Duodenal mucosa (tissue), 2 donors: ENCODE data around the gene MICOS13.

Experiments
- H3K27ac ChIP-seq: one replicate; pipeline ENCODE4 v1.7.0; 2013; ENCODE audit warnings: low read depth, low read length
- H3K27me3 ChIP-seq, 2 donors: one replicate each; pipeline ENCODE4 v1.7.0; 2013; ENCODE audit warnings: low read length in 2 of 2, control low read depth in 1 of 2; ENCODE audit not compliant: insufficient read depth in 2 of 2, control insufficient read depth in 1 of 2
- H3K36me3 ChIP-seq, 2 donors: one replicate each; pipeline ENCODE4 v1.7.0; 2013; ENCODE audit warnings: low read length in 2 of 2, control low read depth in 1 of 2; ENCODE audit not compliant: insufficient read depth in 2 of 2, control insufficient read depth in 1 of 2
- H3K4me1 ChIP-seq, 2 donors: one replicate each; pipeline ENCODE4 v1.7.0; 2013; ENCODE audit warnings: low read length in 2 of 2, control low read depth in 1 of 2; ENCODE audit not compliant: insufficient read depth in 2 of 2, control insufficient read depth in 1 of 2
- H3K4me3 ChIP-seq, 2 donors: one replicate each; pipeline ENCODE4 v1.7.0; 2013; ENCODE audit warnings: low read length in 2 of 2, low read depth in 1 of 2
- H3K9ac ChIP-seq, 2 donors: one replicate each; pipeline ENCODE4 v1.7.0; 2013; ENCODE audit warnings: low read length in 2 of 2, low read depth in 1 of 2
- H3K9me3 ChIP-seq, 2 donors: one replicate each; pipeline ENCODE4 v1.7.0; 2013; ENCODE audit warnings: low read length in 2 of 2, control low read depth in 1 of 2; ENCODE audit not compliant: control insufficient read depth in 1 of 2

MICOS13 gene

DNA sequence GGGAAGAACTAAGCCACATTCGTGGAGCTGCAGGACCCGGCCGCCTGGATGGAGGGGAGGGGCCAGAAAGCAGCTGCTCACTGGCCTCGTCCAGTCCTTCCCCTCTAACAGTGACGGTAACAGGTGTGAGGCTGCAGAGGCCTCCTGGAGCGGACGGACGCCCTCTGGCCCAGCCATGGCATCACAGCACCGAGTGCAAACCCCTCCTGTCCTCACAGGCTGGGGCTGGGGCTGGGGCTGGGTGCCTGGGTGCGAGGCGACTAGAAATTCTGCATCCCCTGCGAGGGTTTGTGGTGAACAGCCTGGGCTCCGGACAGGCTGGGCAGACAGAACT is 3.6 kb downstream of the MICOS13 start:
- Histone ChIP-seq H3K27me3 (peaks cover 0 to 3% of the 10 kb centered on the region in 2 donors), H3K36me3 (peaks cover 0 to 11% of the 10 kb centered on the region in 2 donors), H3K4me3 (no peak overlapping the region), H3K27ac (no peak overlapping the region), H3K4me1 (peaks cover 5 to 22% of the 10 kb centered on the region in 2 donors), H3K9me3 (no peaks in the 10 kb centered on the region), H3K9ac (no peak overlapping the region)

DNA sequence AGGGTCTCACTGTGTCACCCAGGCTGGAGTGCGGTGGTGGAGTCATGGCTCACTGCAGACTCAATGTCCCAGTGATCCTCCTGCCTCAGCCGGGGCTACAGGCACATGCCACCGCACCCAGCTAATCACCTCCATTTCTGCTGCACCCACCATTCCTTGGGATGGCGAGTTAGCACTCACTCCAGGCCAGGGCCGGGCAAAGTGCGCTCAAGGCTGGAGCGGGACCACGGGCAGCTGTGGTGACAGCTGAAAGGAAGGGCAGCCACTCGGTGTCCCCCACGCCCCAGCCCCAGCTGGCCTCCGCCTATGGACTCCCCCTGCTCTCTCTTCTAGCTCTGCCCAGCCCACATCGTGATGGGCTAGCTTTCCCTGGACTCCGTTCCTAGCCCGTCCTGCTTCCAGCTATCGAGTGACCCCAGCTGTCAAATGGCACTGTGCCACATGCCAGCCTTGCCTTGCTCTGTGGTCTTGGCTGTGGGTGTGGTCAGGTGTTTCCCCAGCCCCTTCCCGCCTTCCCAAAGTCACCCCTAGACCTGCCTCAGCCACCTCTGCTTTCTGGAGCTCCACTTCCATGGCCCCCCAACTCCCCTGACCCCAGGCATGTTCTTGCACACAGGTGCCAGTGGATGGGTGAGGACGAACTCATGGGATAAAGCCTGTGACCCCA is 4.1 kb downstream of the MICOS13 start:
- H3K4me1 ChIP-seq = peaks cover 3 to 22% of the 10 kb centered on the region in 2 donors
- H3K4me3 ChIP-seq = no peak overlapping the region
- H3K27me3 ChIP-seq = no peaks in the 10 kb centered on the region
- H3K9ac ChIP-seq = no peak overlapping the region
- H3K9me3 ChIP-seq = no peaks in the 10 kb centered on the region
- H3K36me3 ChIP-seq = peaks cover 0 to 16% of the 10 kb centered on the region in 2 donors
- no peak overlapping the region for H3K27ac ChIP-seq

GRCh38 chr19:5674714-5675113 is 5.6 kb downstream of the MICOS13 start:
- Histone ChIP-seq H3K27ac (no peak overlapping the region), H3K9ac (no peak overlapping the region), H3K36me3 (peaks cover 3 to 19% of the 10 kb centered on the region in 2 donors), H3K9me3 (no peaks in the 10 kb centered on the region), H3K4me1 (peaks cover 0 to 16% of the 10 kb centered on the region in 2 donors), H3K4me3 (no peak overlapping the region), H3K27me3 (no peaks in the 10 kb centered on the region)

DNA sequence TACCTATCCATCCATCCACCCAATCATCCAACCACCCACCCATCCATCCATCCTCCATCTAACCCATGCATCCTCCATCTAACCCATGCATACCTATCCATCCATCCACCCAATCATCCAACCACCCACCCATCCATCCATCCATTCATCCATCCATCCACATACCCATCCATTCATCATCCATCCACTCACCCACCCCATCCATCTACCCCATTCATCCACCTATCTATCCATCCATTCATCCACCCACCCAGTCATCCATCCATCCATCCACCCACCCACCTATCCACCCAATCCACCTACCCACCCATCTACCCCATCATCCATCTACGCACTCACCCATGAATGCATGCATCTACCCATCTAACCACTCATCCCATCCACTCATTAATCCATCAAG is 6.6 kb downstream of the MICOS13 start:
- Histone ChIP-seq H3K36me3 (peaks cover 12 to 29% of the 10 kb centered on the region in 2 donors), H3K27me3 (no peaks in the 10 kb centered on the region), H3K9ac (no peak overlapping the region), H3K27ac (no peak overlapping the region), H3K4me3 (no peak overlapping the region), H3K9me3 (no peaks in the 10 kb centered on the region), H3K4me1 (peaks cover 0 to 8% of the 10 kb centered on the region in 2 donors)

- peaks cover 12 to 28% of the 10 kb centered on the region in 2 donors for H3K36me3 ChIP-seq
- no peaks in the 10 kb centered on the region for H3K27me3 ChIP-seq
- peaks cover 0 to 8% of the 10 kb centered on the region in 2 donors for H3K4me1 ChIP-seq
- no peak overlapping the region for H3K27ac ChIP-seq
- H3K9ac ChIP-seq = no peak overlapping the region
- H3K9me3 ChIP-seq = no peaks in the 10 kb centered on the region
- H3K4me3 ChIP-seq = no peak overlapping the region
These were observed 7.4 kb downstream of the MICOS13 start for GRCh38 chr19:5672708-5673459.

- Histone ChIP-seq H3K4me1 (peaks cover 0 to 7% of the 10 kb centered on the region in 2 donors), H3K9me3 (no peaks in the 10 kb centered on the region), H3K36me3 (peaks cover 19 to 39% of the 10 kb centered on the region in 2 donors), H3K9ac (no peak overlapping the region), H3K27me3 (no peaks in the 10 kb centered on the region), H3K27ac (no peak overlapping the region), H3K4me3 (no peak overlapping the region)
These were observed 8.7 kb downstream of the MICOS13 start for GRCh38 chr19:5671600-5671999.

GRCh38 chr19:5669212-5669611 is 11.1 kb downstream of the MICOS13 start:
- no peak overlapping the region for H3K27ac ChIP-seq
- no peaks in the 10 kb centered on the region for H3K9me3 ChIP-seq
- H3K4me3 ChIP-seq = no peak overlapping the region
- H3K4me1 ChIP-seq = no peaks in the 10 kb centered on the region
- peaks cover 40 to 63% of the 10 kb centered on the region in 2 donors for H3K36me3 ChIP-seq
- H3K9ac ChIP-seq = no peak overlapping the region
- H3K27me3 ChIP-seq = no peaks in the 10 kb centered on the region

- H3K9me3 ChIP-seq = no peaks in the 10 kb centered on the region
- no peak overlapping the region for H3K27ac ChIP-seq
- H3K4me3 ChIP-seq = no peak overlapping the region
- no peaks in the 10 kb centered on the region for H3K4me1 ChIP-seq
- H3K36me3 ChIP-seq = peaks cover 52 to 74% of the 10 kb centered on the region in 2 donors
- no peaks in the 10 kb centered on the region for H3K27me3 ChIP-seq
- H3K9ac ChIP-seq = no peak overlapping the region
These were observed 12.5 kb downstream of the MICOS13 start for GRCh38 chr19:5667751-5668271.

DNA sequence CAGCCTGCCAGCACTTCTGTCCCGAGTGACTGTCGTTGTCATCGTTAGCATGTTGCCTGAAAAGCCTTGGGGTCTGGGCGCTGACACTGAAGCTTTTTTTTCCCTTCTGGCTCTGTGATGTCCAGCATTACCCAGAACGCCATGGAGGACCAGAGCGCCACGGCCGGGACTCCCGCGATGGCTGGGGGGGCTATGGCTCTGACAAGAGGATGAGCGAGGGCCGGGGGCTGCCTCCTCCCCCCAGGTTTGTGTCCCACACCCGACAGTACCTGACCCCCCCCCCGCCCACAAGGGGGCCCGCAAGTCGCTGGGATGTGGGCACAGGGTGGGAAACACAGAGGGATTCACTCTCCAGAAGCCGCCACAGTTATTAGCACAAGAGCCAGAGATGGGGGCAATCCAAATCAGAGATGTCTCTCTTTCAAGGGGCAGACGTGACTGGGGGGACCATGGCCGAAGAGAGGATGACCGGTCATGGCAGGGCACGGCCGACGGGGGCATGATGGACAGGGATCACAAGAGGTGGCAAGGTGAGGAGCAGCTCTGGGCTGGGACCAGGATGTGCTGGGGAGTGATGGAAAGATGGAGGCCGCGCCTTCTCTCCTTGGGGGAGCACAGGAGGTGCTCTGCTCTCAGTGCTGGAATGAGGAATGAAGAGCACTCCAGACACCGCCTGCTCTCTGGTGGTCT is 13.2 kb downstream of the MICOS13 start:
- Histone ChIP-seq H3K36me3 (peaks cover 52 to 81% of the 10 kb centered on the region in 2 donors), H3K9ac (no peak overlapping the region), H3K4me1 (no peaks in the 10 kb centered on the region), H3K27ac (no peak overlapping the region), H3K27me3 (no peaks in the 10 kb centered on the region), H3K9me3 (no peaks in the 10 kb centered on the region), H3K4me3 (no peak overlapping the region)
